A549 (cell line): ENCODE data around the gene SPAG7. TPM values are rescaled to one million over a fixed set of nuclear protein-coding genes. Genes with fewer than 3 reads are reported as not detected.

Experiments
- BCL3 ChIP-seq: fragments of >200 bp; sonication (Bioruptor Twin); formaldehyde crosslinking; IDR thresholded peaks from 3 replicates; pipeline ENCODE4 v1.6.1; 2016
- BHLHE40 ChIP-seq: IDR thresholded peaks from 2 replicates; pipeline ENCODE4 v1.6.1; 2012; ENCODE audit warnings: low read depth, low read length, inconsistent platforms
- CBX2 ChIP-seq: fragments of 200-600 bp; sonication (generic); IDR thresholded peaks from 2 replicates; pipeline ENCODE4 v1.6.1; 2016; ENCODE audit warnings: low read depth, mild to moderate bottlenecking, borderline replicate concordance
- CBX8 ChIP-seq: fragments of 200-600 bp; sonication (generic); IDR thresholded peaks from 2 replicates; pipeline ENCODE4 v1.6.1; 2016
- CHD2 ChIP-seq: fragments of 150-350 bp; IDR thresholded peaks from 2 replicates; pipeline ENCODE4 v1.6.1; 2014; ENCODE audit warnings: low read length; ENCODE audit not compliant: partially characterized antibody
- CHD4 ChIP-seq: fragments of 200-600 bp; sonication (generic); IDR thresholded peaks from 2 replicates; pipeline ENCODE4 v1.6.1; 2016; ENCODE audit warnings: antibody characterized with exemption, mild to moderate bottlenecking, borderline replicate concordance
- CTCF ChIP-seq: fragments of >200 bp; sonication (Bioruptor Twin); formaldehyde crosslinking; IDR thresholded peaks from 3 replicates; pipeline ENCODE4 v1.5.1; 2016
- EHF ChIP-seq: fragments of 250-450 bp; sonication (Bioruptor Pico); IDR thresholded peaks from 2 replicates; pipeline ENCODE4 v1.5.0; 2020; ENCODE audit warnings: mild to moderate bottlenecking
- ELK1 ChIP-seq: fragments of 150-350 bp; IDR thresholded peaks from 2 replicates; pipeline ENCODE4 v1.6.1; 2014; ENCODE audit warnings: low read depth, mild to moderate bottlenecking, low read length
- ESRRA ChIP-seq: fragments of 150-350 bp; IDR thresholded peaks from 2 replicates; pipeline ENCODE4 v1.6.1; 2014; ENCODE audit warnings: mild to moderate bottlenecking, low read length, borderline replicate concordance
- FOSB ChIP-seq: fragments of 250-450 bp; sonication (Bioruptor Pico); IDR thresholded peaks from 2 replicates; pipeline ENCODE4 v1.5.0; 2020; ENCODE audit warnings: mild to moderate bottlenecking, moderate library complexity
- FOXS1 ChIP-seq: fragments of 250-450 bp; sonication (Bioruptor Pico); IDR thresholded peaks from 2 replicates; pipeline ENCODE4 v1.5.0; 2020; ENCODE audit warnings: mild to moderate bottlenecking, moderate library complexity
- GATA3 ChIP-seq: IDR thresholded peaks from 2 replicates; pipeline ENCODE4 v1.6.1; 2012; ENCODE audit warnings: borderline replicate concordance
- HES2 ChIP-seq: fragments of >200 bp; sonication (Bioruptor Twin); formaldehyde crosslinking; IDR thresholded peaks from 2 replicates; pipeline ENCODE4 v1.6.1; 2016
- JUNB ChIP-seq: fragments of >200 bp; sonication (Bioruptor Twin); formaldehyde crosslinking; IDR thresholded peaks from 2 replicates; pipeline ENCODE4 v1.6.1; 2016
- KDM1A ChIP-seq: fragments of 200-600 bp; sonication (generic); IDR thresholded peaks from 2 replicates; pipeline ENCODE4 v1.6.1; 2016; ENCODE audit warnings: low read depth, mild to moderate bottlenecking
- MAFK ChIP-seq: fragments of 450-650 bp; IDR thresholded peaks from 2 replicates; pipeline ENCODE4 v1.6.1; 2014; ENCODE audit not compliant: partially characterized antibody
- MAX ChIP-seq: IDR thresholded peaks from 2 replicates; pipeline ENCODE4 v1.6.1; 2012
- MYC ChIP-seq: IDR thresholded peaks from 2 replicates; pipeline ENCODE4 v1.6.1; 2012; ENCODE audit warnings: mild to moderate bottlenecking, inconsistent platforms, low read length, improper control_type of control experiment, borderline replicate concordance
- NFE2L2 ChIP-seq: fragments of 150-350 bp; conservative IDR thresholded peaks from 2 replicates; pipeline ENCODE4 v1.6.1; 2014; ENCODE audit warnings: low read length
- NPAS2 ChIP-seq: fragments of 250-450 bp; sonication (Bioruptor Pico); IDR thresholded peaks from 2 replicates; pipeline ENCODE4 v1.8.0; 2022; ENCODE audit warnings: mild to moderate bottlenecking, moderate library complexity, borderline replicate concordance
- NR3C1 ChIP-seq: fragments of >200 bp; sonication (Bioruptor Twin); formaldehyde crosslinking; IDR thresholded peaks from 3 replicates; pipeline ENCODE4 v1.6.1; 2017
- PBX3 ChIP-seq: IDR thresholded peaks from 2 replicates; pipeline ENCODE4 v1.6.1; 2012
- PHF8 ChIP-seq: fragments of 200-600 bp; sonication (generic); IDR thresholded peaks from 2 replicates; pipeline ENCODE4 v1.6.1; 2016; ENCODE audit warnings: low read depth, mild to moderate bottlenecking, antibody characterized with exemption, moderate library complexity, borderline replicate concordance
- POLR2A ChIP-seq: IDR thresholded peaks from 2 replicates; pipeline ENCODE4 v1.6.1; 2012; ENCODE audit warnings: mild to moderate bottlenecking, low read length
- RAD21 ChIP-seq, 2 experiments: fragments of >200 bp in 1 of 2; sonication (Bioruptor Twin) in 1 of 2; formaldehyde crosslinking in 1 of 2; IDR thresholded peaks in 1 of 2; conservative IDR thresholded peaks in 1 of 2; 2 replicates in 1 of 2; 3 replicates in 1 of 2; pipeline ENCODE4 v1.6.1; 2012 to 2018; ENCODE audit warnings: inconsistent platforms in 1 of 2
- RARB ChIP-seq: fragments of 250-450 bp; sonication (Bioruptor Pico); IDR thresholded peaks from 2 replicates; pipeline ENCODE4 v1.8.0; 2021; ENCODE audit warnings: mild to moderate bottlenecking, moderate library complexity
- REST ChIP-seq: fragments of 200-600 bp; sonication (generic); IDR thresholded peaks from 2 replicates; pipeline ENCODE4 v1.6.1; 2016; ENCODE audit warnings: antibody characterized with exemption, mild to moderate bottlenecking, moderate library complexity
- SREBF2 ChIP-seq: fragments of 450-650 bp; IDR thresholded peaks from 2 replicates; pipeline ENCODE4 v1.6.1; 2014; ENCODE audit warnings: mild to moderate bottlenecking, moderate library complexity
- TP53 ChIP-seq: fragments of 250-450 bp; sonication (Bioruptor Pico); IDR thresholded peaks from 2 replicates; pipeline ENCODE4 v1.5.0; 2021; ENCODE audit warnings: mild to moderate bottlenecking, moderate library complexity
- ZFP36 ChIP-seq: fragments of 450-650 bp; IDR thresholded peaks from 2 replicates; pipeline ENCODE4 v1.6.1; 2014; ENCODE audit warnings: borderline replicate concordance; ENCODE audit not compliant: partially characterized antibody
- ZNF302 ChIP-seq: fragments of 250-450 bp; sonication (Bioruptor Pico); IDR thresholded peaks from 2 replicates; pipeline ENCODE4 v1.9.0; 2021; ENCODE audit warnings: inconsistent platforms, mild to moderate bottlenecking, moderate library complexity
- ZSCAN20 ChIP-seq: fragments of 250-450 bp; sonication (Bioruptor Pico); IDR thresholded peaks from 2 replicates; pipeline ENCODE4 v1.8.0; 2022; ENCODE audit warnings: mild to moderate bottlenecking, moderate library complexity
- polyA plus RNA-seq, 4 experiments: library from polyadenylated mRNA; depleted of rRNA in 3 of 4; stranded (reverse); fragments of >200 nt; fragmentation: RNase III in 1 of 4; extraction: RNeasy Plus Mini Kit Qiagen cat#74134 plus additional on column Dnase treatment in 1 of 4; gene quantifications; 2 replicates in 3 of 4; 3 replicates in 1 of 4; pipeline ENCODE4 v1.2.3, GENCODE V29; 2011 to 2017

Gene SPAG7
- polyA plus RNA-seq, 2 of the 4 experiments (the other 2 are of a cell fraction) = 94.9 to 102 TPM

GRCh38 chr17:4940555-4941318 lies 26.9 kb downstream of the SPAG7 start (continued):
- TF ChIP-seq NPAS2 (CRISPR knock-in tag) (no peak), CBX8 (no peak), SREBF2 (no peak), MAFK (no peak), RARB (CRISPR knock-in tag) (no peak), ELK1 (no peak), CBX2 (no peak), PHF8 (0 out of 2 replicates have a peak, but pooled peaks have one; percentile 19), MYC (no peak), REST (no peak), JUNB (no peak), PBX3 (0 out of 2 replicates have a peak, but pooled peaks have one; percentile 30), ZNF302 (CRISPR knock-in tag) (no peak), TP53 (CRISPR knock-in tag) (no peak), CHD2 (no peak), ZSCAN20 (CRISPR knock-in tag) (no peak), CTCF (no peak), FOSB (CRISPR knock-in tag) (no peak), EHF (no peak), HES2 (no peak), BCL3 (no peak), GATA3 (no peak), ESRRA (no peak), POLR2A (no peak), KDM1A (no peak), NFE2L2 (no peak), RAD21 (conservative IDR thresholded peaks at IDR 0.05 in 1 of 2, IDR thresholded peaks at IDR 0.05 in 1 of 2) (no peak), MAX (no peak), ZFP36 (no peak), NR3C1 (no peak), CHD4 (no peak), FOXS1 (CRISPR knock-in tag) (no peak), BHLHE40 (no peak)
